ENCODE results near the gene NCOA7. TPM values are rescaled to one million over a fixed set of nuclear protein-coding genes. Genes with fewer than 3 reads are reported as not detected.

Gene NCOA7
- total and polyA plus RNA-seq, 10 of the 15 experiments (the other 5 are each of a cell fraction or from before 2014, with no cell fraction given), result 18.9 to 50.3 (median 34.2) TPM

GRCh38 chr6:125872259-125872921 is 81.6 kb downstream of the NCOA7 start:
- FAIRE-seq (no peak), ATAC-seq (no peak), DNase-seq (ENCODE audit: low read depth, low spot score) (no peak)
- Histone ChIP-seq H3K27me3 (replicated peaks in 1 of 2; ENCODE audit: control insufficient read depth in 2 of 2, insufficient read depth in 2 of 2, low read length in 1 of 2) (no peaks in the 10 kb centered on the region), H2AFZ (ENCODE audit: control insufficient read depth, low read depth, low read length) (no peak overlapping the region), H3K36me3 (ENCODE audit: control insufficient read depth in 2 of 2, insufficient read depth in 2 of 2, low read length in 1 of 2) (peaks cover 0 to 18% of the 10 kb centered on the region in 2 experiments), H3K4me1 (ENCODE audit: control insufficient read depth, insufficient read depth, low read length) (no peaks in the 10 kb centered on the region), H4K20me1 (ENCODE audit: control insufficient read depth, insufficient read depth) (no peaks in the 10 kb centered on the region), H3K4me2 (ENCODE audit: control insufficient read depth, insufficient read depth) (no peak overlapping the region), H3K27ac (ENCODE audit: control insufficient read depth, insufficient read depth) (no peak overlapping the region), H3K9me3 (replicated peaks; ENCODE audit: control insufficient read depth, insufficient read depth, low read length) (no peaks in the 10 kb centered on the region), H3K9ac (ENCODE audit: control insufficient read depth, insufficient read depth, low read length) (no peak overlapping the region), H3K4me3 (no peak overlapping the region), H3K79me2 (ENCODE audit: control insufficient read depth, insufficient read depth, low read length) (no peaks in the 10 kb centered on the region)
- ChIA-PET SMC1A (ENCODE audit: uncharacterized antibody, unreplicated experiment) (interaction anchor here (0.7 to 1.7 kb wide), 5 partner anchors 9 to 61 kb away, joined by 3 to 5 read pairs (median 3); no protein-coding TSS in a partner anchor), RAD21 (ENCODE audit: unreplicated experiment) (interaction anchor here (0.8 to 1.4 kb wide), 3 partner anchors 81 to 91 kb away, joined by 3 to 6 read pairs (median 3); partner anchors contain the start of genes HINT3 and NCOA7), CTCF (interaction anchor here (0.6 to 1.9 kb wide), 6 partner anchors 10 to 102 kb away, joined by 3 to 9 read pairs (median 4); no protein-coding TSS in a partner anchor), POLR2A (interaction anchor here (0.6 to 1.1 kb wide), 2 partner anchors 37 to 47 kb away, joined by 3 to 4 read pairs; no protein-coding TSS in a partner anchor)
- intact Hi-C loops (cut with micrococcal nuclease; ENCODE audit: unreplicated experiment) (no loop called here), in situ Hi-C loops (cut with MboI) (no loop called here)
- TF ChIP-seq RAD21 (IDR thresholded peaks at IDR 0.05; ENCODE audit: insufficient read depth, low read depth, low read length) (no peak), ZNF274 (IDR thresholded peaks at IDR 0.05; ENCODE audit: insufficient read depth, insufficient read length) (no peak), MYC (IDR thresholded peaks at IDR 0.05; ENCODE audit: insufficient read depth, insufficient read length, insufficient replicate concordance, low read length, severe bottlenecking) (no peak), CHD2 (IDR thresholded peaks at IDR 0.05; ENCODE audit: borderline replicate concordance, low read depth, low read length) (no peak), SMC3 (IDR thresholded peaks at IDR 0.05; ENCODE audit: borderline replicate concordance, low read length) (no peak), PBX3 (IDR thresholded peaks at IDR 0.05; ENCODE audit: insufficient replicate concordance, low read depth, low read length) (no peak), BCL11A (IDR thresholded peaks at IDR 0.05; ENCODE audit: low read depth, low read length) (no peak), RFX5 (IDR thresholded peaks at IDR 0.05; ENCODE audit: low read depth, low read length) (no peak), SPI1 (IDR thresholded peaks at IDR 0.05; ENCODE audit: borderline replicate concordance, insufficient read depth, low read depth, low read length) (no peak), NFXL1 (IDR thresholded peaks at IDR 0.05; ENCODE audit: borderline replicate concordance) (no peak), IKZF2 (IDR thresholded peaks at IDR 0.05) (no peak), ZSCAN29 (IDR thresholded peaks at IDR 0.05) (no peak)
- TF ChIP-seq, protein P1, sequence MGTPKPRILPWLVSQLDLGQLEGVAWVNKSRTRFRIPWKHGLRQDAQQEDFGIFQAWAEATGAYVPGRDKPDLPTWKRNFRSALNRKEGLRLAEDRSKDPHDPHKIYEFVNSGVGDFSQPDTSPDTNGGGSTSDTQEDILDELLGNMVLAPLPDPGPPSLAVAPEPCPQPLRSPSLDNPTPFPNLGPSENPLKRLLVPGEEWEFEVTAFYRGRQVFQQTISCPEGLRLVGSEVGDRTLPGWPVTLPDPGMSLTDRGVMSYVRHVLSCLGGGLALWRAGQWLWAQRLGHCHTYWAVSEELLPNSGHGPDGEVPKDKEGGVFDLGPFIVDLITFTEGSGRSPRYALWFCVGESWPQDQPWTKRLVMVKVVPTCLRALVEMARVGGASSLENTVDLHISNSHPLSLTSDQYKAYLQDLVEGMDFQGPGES (IDR thresholded peaks at IDR 0.05), result no peak
- TF ChIP-seq, protein P2, sequence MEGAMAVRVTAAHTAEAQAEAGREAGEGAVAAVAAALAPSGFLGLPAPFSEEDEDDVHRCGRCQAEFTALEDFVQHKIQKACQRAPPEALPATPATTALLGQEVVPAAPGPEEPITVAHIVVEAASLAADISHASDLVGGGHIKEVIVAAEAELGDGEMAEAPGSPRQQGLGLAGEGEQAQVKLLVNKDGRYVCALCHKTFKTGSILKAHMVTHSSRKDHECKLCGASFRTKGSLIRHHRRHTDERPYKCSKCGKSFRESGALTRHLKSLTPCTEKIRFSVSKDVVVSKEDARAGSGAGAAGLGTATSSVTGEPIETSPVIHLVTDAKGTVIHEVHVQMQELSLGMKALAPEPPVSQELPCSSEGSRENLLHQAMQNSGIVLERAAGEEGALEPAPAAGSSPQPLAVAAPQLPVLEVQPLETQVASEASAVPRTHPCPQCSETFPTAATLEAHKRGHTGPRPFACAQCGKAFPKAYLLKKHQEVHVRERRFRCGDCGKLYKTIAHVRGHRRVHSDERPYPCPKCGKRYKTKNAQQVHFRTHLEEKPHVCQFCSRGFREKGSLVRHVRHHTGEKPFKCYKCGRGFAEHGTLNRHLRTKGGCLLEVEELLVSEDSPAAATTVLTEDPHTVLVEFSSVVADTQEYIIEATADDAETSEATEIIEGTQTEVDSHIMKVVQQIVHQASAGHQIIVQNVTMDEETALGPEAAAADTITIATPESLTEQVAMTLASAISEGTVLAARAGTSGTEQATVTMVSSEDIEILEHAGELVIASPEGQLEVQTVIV (IDR thresholded peaks at IDR 0.05; ENCODE audit: borderline replicate concordance, partially characterized antibody), result no peak
- TF ChIP-seq, protein P3, sequence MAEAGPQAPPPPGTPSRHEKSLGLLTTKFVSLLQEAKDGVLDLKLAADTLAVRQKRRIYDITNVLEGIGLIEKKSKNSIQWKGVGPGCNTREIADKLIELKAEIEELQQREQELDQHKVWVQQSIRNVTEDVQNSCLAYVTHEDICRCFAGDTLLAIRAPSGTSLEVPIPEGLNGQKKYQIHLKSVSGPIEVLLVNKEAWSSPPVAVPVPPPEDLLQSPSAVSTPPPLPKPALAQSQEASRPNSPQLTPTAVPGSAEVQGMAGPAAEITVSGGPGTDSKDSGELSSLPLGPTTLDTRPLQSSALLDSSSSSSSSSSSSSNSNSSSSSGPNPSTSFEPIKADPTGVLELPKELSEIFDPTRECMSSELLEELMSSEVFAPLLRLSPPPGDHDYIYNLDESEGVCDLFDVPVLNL (IDR thresholded peaks at IDR 0.05; ENCODE audit: low read depth, low read length), result no peak
- no TSS peak for BruUV-seq (replicated peaks)
- WGBS (ENCODE audit: insufficient coverage, insufficient replicate concordance, low lambda C conversion rate, missing lambda C conversion rate), result 90% methylated on average over 5 of the region's 5 CpGs

Data from GM12878 (cell line).